ENCODE results near the gene KANK2. TPM values are rescaled to one million over a fixed set of nuclear protein-coding genes. Genes with fewer than 3 reads are reported as not detected.

The KANK2 gene
- total and polyA plus RNA-seq, 2 of the 4 experiments (the other 2 are of a cell fraction): 104 to 176 TPM

GRCh38 chr19:11123114-11123513, 74.2 kb downstream of the KANK2 start:
- Histone ChIP-seq H3K56ac (ENCODE audit: extremely low read depth, insufficient read depth, low read length) (no peak overlapping the region), H3K27me3 (ENCODE audit: control insufficient read depth, insufficient read depth, low read length) (no peaks in the 10 kb centered on the region), H2AK5ac (ENCODE audit: low read depth, low read length) (no peak overlapping the region), H3K27ac (ENCODE audit: insufficient read depth, low read length) (no peak overlapping the region), H3K4me2 (ENCODE audit: low read depth, low read length) (no peak overlapping the region), H2BK120ac (ENCODE audit: low read depth, low read length) (no peak overlapping the region), H4K91ac (ENCODE audit: insufficient read depth, low read depth, low read length) (no peak overlapping the region), H3K79me1 (ENCODE audit: low read depth in 1 of 2, low read length in 2 of 2) (peaks cover 4 to 15% of the 10 kb centered on the region in 2 experiments; a peak in 3 of 4 replicates), H3K9ac (ENCODE audit: low read depth, low read length) (no peak overlapping the region), H3K36me3 (ENCODE audit: control insufficient read depth, insufficient read depth, low read length) (peaks cover 55% of the 10 kb centered on the region), H3K4me1 (ENCODE audit: control insufficient read depth, insufficient read depth, low read length) (no peaks in the 10 kb centered on the region), H3K23ac (ENCODE audit: low read depth, low read length) (no peak overlapping the region), H2BK5ac (ENCODE audit: low read depth, low read length, poor library complexity, severe bottlenecking) (no peak overlapping the region), H3K4me3 (ENCODE audit: insufficient read depth, low read depth, low read length) (no peak overlapping the region), H3K9me3 (ENCODE audit: control insufficient read depth, insufficient read depth, low read length) (no peaks in the 10 kb centered on the region), H3K4ac (ENCODE audit: low read depth, low read length) (no peak overlapping the region), H3K9me1 (ENCODE audit: insufficient read depth, low read length) (peaks cover 4% of the 10 kb centered on the region; the same call in 1 of the 2 replicates), H4K20me1 (ENCODE audit: insufficient read depth, low read length) (peaks cover 10% of the 10 kb centered on the region; the same call in 1 of the 2 replicates), H4K5ac (ENCODE audit: low read depth, low read length) (no peak overlapping the region), H3K14ac (replicated peaks; ENCODE audit: low read depth, low read length) (no peak overlapping the region), H2BK20ac (ENCODE audit: low read depth, low read length) (no peak overlapping the region), H4K8ac (ENCODE audit: low read depth in 2 of 2, low read length in 2 of 2) (no peak overlapping the region), H3K18ac (ENCODE audit: low read depth, low read length) (no peak overlapping the region), H2AK9ac (replicated peaks; ENCODE audit: low read depth, low read length, poor library complexity) (no peak overlapping the region), H2BK15ac (ENCODE audit: low read depth, low read length) (no peak overlapping the region), H2AFZ (replicated peaks; ENCODE audit: low read length, poor library complexity) (no peak overlapping the region)
- TF ChIP-seq RFX5 (IDR thresholded peaks at IDR 0.05; ENCODE audit: low read depth, low read length) (no peak), FOS (IDR thresholded peaks at IDR 0.05; ENCODE audit: low read depth, low read length) (no peak), MXI1 (IDR thresholded peaks at IDR 0.05; ENCODE audit: borderline replicate concordance, low read depth, low read length) (no peak), RAD21 (IDR thresholded peaks at IDR 0.05; ENCODE audit: low read length) (no peak), MAZ (IDR thresholded peaks at IDR 0.05; ENCODE audit: borderline replicate concordance, low read depth, low read length) (no peak), MAFK (IDR thresholded peaks at IDR 0.05; ENCODE audit: low read depth, low read length) (no peak), CEBPB (IDR thresholded peaks at IDR 0.05; ENCODE audit: low read depth, low read length) (no peak), NFE2L2 (IDR thresholded peaks at IDR 0.05; ENCODE audit: low read depth, low read length) (no peak), RCOR1 (IDR thresholded peaks at IDR 0.05; ENCODE audit: insufficient replicate concordance, low read length) (no peak), CHD1 (IDR thresholded peaks at IDR 0.05; ENCODE audit: low read depth, low read length) (no peak), SMC3 (IDR thresholded peaks at IDR 0.05; ENCODE audit: low read depth, low read length) (no peak), POLR2A (IDR thresholded peaks at IDR 0.05; ENCODE audit: low read depth, low read length) (no peak), BHLHE40 (IDR thresholded peaks at IDR 0.05; ENCODE audit: low read depth, low read length) (no peak)
- TF ChIP-seq, protein P1, sequence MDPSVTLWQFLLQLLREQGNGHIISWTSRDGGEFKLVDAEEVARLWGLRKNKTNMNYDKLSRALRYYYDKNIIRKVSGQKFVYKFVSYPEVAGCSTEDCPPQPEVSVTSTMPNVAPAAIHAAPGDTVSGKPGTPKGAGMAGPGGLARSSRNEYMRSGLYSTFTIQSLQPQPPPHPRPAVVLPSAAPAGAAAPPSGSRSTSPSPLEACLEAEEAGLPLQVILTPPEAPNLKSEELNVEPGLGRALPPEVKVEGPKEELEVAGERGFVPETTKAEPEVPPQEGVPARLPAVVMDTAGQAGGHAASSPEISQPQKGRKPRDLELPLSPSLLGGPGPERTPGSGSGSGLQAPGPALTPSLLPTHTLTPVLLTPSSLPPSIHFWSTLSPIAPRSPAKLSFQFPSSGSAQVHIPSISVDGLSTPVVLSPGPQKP (IDR thresholded peaks at IDR 0.05; ENCODE audit: borderline replicate concordance, low read depth, low read length): no peak
- TF ChIP-seq, protein P2, sequence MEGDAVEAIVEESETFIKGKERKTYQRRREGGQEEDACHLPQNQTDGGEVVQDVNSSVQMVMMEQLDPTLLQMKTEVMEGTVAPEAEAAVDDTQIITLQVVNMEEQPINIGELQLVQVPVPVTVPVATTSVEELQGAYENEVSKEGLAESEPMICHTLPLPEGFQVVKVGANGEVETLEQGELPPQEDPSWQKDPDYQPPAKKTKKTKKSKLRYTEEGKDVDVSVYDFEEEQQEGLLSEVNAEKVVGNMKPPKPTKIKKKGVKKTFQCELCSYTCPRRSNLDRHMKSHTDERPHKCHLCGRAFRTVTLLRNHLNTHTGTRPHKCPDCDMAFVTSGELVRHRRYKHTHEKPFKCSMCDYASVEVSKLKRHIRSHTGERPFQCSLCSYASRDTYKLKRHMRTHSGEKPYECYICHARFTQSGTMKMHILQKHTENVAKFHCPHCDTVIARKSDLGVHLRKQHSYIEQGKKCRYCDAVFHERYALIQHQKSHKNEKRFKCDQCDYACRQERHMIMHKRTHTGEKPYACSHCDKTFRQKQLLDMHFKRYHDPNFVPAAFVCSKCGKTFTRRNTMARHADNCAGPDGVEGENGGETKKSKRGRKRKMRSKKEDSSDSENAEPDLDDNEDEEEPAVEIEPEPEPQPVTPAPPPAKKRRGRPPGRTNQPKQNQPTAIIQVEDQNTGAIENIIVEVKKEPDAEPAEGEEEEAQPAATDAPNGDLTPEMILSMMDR (conservative IDR thresholded peaks at IDR 0.05; ENCODE audit: low read depth, low read length): no peak
- TF ChIP-seq, protein P3, sequence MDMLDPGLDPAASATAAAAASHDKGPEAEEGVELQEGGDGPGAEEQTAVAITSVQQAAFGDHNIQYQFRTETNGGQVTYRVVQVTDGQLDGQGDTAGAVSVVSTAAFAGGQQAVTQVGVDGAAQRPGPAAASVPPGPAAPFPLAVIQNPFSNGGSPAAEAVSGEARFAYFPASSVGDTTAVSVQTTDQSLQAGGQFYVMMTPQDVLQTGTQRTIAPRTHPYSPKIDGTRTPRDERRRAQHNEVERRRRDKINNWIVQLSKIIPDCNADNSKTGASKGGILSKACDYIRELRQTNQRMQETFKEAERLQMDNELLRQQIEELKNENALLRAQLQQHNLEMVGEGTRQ (IDR thresholded peaks at IDR 0.05; ENCODE audit: low read depth, low read length): no peak
- intact Hi-C loops (cut with micrococcal nuclease): no loop called here
- dilution Hi-C loops (cut with HindIII; ENCODE audit: low sequenced_read_pairs, unreplicated experiment): no loop called here
- BruUV-seq (replicated peaks): no TSS peak
- DNase-seq (no peak), ATAC-seq (ENCODE audit: low read depth) (no peak)
- ChIA-PET POLR2A (ENCODE audit: unreplicated experiment) (no interaction called here), CTCF (no interaction called here)
- WGBS, 2 experiments (ENCODE audit: extremely low coverage in 2 of 2, insufficient read length in 1 of 2): 73% methylated on average over 7 of the region's 13 CpGs; no CpG with 5 or more reads in 1 of the 2 experiments
- in situ Hi-C loops (cut with MboI; ENCODE audit: low sequenced_read_pairs): no loop called here

Measured in IMR-90 (cell line).